Ovary (tissue), 3 donors: Measurements from ENCODE around the gene PADI4.

Source experiments
- EP300 ChIP-seq: sonication (generic); formaldehyde crosslinking; IDR thresholded peaks from one replicate; pipeline ENCODE4 v1.6.1; 2017; ENCODE audit warnings: antibody characterized with exemption
- POLR2A ChIP-seq: fragments of 450-650 bp; IDR thresholded peaks from one replicate; pipeline ENCODE4 v1.6.1; 2017; ENCODE audit warnings: antibody characterized with exemption, mild to moderate bottlenecking, moderate library complexity
- TF ChIP-seq, protein P1 (sequence below), 3 donors: fragments of 450-650 bp in 2 of 3; fragments of 200-600 bp in 1 of 3; IDR thresholded peaks; one replicate each; pipeline versions ENCODE4 v1.5.1 to v1.8.0; 2016 to 2022; ENCODE audit warnings: antibody characterized with exemption in 3 of 3, mild to moderate bottlenecking in 1 of 3
- donor health status: DM: no; HTN: no; CAD: no.

DNA sequence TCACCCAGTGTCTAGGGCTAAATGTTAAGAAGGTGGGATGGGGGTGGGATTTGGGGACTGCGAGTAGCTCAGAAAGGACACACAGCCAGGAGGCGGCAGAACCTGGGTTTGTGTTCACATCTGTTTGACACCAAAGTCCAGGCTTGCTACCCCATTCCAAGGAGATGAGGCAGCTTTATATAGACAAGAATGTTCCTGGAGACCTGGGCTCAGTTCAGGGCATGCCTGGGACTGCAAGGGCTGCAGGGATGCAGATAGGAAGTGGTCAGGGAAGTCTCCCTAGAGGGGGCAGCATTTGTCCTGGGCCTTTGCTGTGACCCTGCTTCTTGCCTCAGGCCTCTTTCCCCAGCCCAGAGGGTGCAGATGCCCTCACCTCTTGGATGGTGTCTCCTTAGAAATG, 42.8 kb upstream of the PADI4 start:
- TF ChIP-seq, protein P1, sequence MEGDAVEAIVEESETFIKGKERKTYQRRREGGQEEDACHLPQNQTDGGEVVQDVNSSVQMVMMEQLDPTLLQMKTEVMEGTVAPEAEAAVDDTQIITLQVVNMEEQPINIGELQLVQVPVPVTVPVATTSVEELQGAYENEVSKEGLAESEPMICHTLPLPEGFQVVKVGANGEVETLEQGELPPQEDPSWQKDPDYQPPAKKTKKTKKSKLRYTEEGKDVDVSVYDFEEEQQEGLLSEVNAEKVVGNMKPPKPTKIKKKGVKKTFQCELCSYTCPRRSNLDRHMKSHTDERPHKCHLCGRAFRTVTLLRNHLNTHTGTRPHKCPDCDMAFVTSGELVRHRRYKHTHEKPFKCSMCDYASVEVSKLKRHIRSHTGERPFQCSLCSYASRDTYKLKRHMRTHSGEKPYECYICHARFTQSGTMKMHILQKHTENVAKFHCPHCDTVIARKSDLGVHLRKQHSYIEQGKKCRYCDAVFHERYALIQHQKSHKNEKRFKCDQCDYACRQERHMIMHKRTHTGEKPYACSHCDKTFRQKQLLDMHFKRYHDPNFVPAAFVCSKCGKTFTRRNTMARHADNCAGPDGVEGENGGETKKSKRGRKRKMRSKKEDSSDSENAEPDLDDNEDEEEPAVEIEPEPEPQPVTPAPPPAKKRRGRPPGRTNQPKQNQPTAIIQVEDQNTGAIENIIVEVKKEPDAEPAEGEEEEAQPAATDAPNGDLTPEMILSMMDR (IDR thresholded peaks at IDR 0.05) = no peak
- no peak for TF ChIP-seq EP300
- no peak for TF ChIP-seq POLR2A
